COLO829 (cell line): ENCODE results near the gene SERPIND1.
"Not testable (repeated sequence)": the region's sequence is repeated elsewhere in the genome, so short reads cannot be mapped to it uniquely, and the experiment has no call there.

Experiments
- DNase-seq: peaks from one replicate; pipeline ENCODE4 v3.0.0; 2012; ENCODE audit warnings: low spot score

SERPIND1 gene

GRCh38 chr22:20815477-20816050 is 41.7 kb downstream of the SERPIND1 start:
- no peak for DNase-seq

GRCh38 chr22:20816559-20816958 is 42.6 kb downstream of the SERPIND1 start:
- no peak for DNase-seq

- DNase-seq, result no peak
These were observed 44.6 kb downstream of the SERPIND1 start for GRCh38 chr22:20818471-20818870.

GRCh38 chr22:20819471-20819870 is 45.6 kb downstream of the SERPIND1 start:
- no peak for DNase-seq

- DNase-seq, result not testable (repeated sequence)
These were observed 47.9 kb downstream of the SERPIND1 start for GRCh38 chr22:20821717-20822239.

GRCh38 chr22:20822240-20822639 is 48.3 kb downstream of the SERPIND1 start:
- DNase-seq, result no peak

- DNase-seq, result no peak
These were observed 49.4 kb downstream of the SERPIND1 start for GRCh38 chr22:20823264-20823663.

- DNase-seq, result not testable (repeated sequence)
These were observed 51.3 kb downstream of the SERPIND1 start for GRCh38 chr22:20825216-20825615.

- DNase-seq, result no peak
These were observed 51.7 kb downstream of the SERPIND1 start for GRCh38 chr22:20825624-20826023.

GRCh38 chr22:20826373-20827152 is 52.6 kb downstream of the SERPIND1 start:
- not testable (repeated sequence) for DNase-seq

- no peak for DNase-seq
These were observed 55.7 kb downstream of the SERPIND1 start for GRCh38 chr22:20829491-20830134.

- DNase-seq, result no peak
These were observed 59.3 kb downstream of the SERPIND1 start for GRCh38 chr22:20833225-20833665.

- DNase-seq, result no peak
These were observed 60.3 kb downstream of the SERPIND1 start for GRCh38 chr22:20834206-20834605.

GRCh38 chr22:20834725-20835124 is 60.8 kb downstream of the SERPIND1 start:
- no peak for DNase-seq
